ENCODE results near the gene PCNX1. TPM values are rescaled to one million over a fixed set of nuclear protein-coding genes. Genes with fewer than 3 reads are reported as not detected.
"Not testable (repeated sequence)": the region's sequence is repeated elsewhere in the genome, so short reads cannot be mapped to it uniquely, and the experiment has no call there.

PCNX1 gene
- total and polyA plus RNA-seq, 2 donors (not counting 1 experiment from before 2014, with no cell fraction given) = 35.7 to 69.4 TPM

- peak in 1 of 2 donors; percentile 34 for DNase-seq (ENCODE audit: low read depth in 2 of 2)
- Histone ChIP-seq H3K79me2 (ENCODE audit: control insufficient read depth, insufficient read depth, low read length) (no peaks in the 10 kb centered on the region), H3K36me3 (ENCODE audit: control insufficient read depth, insufficient read depth, low read length) (peaks cover 2% of the 10 kb centered on the region), H3K4me3 (replicated peaks in 1 of 4; ENCODE audit: control extremely low read depth in 1 of 4, insufficient read depth in 1 of 4, low read depth in 3 of 4, low read length in 4 of 4) (no peak overlapping the region), H3K4me1 (ENCODE audit: control insufficient read depth, extremely low read depth, insufficient read depth, low read length) (no peaks in the 10 kb centered on the region), H3K4me2 (ENCODE audit: extremely low read depth, insufficient read depth, low read length) (no peak overlapping the region), H3K9me3 (ENCODE audit: control insufficient read depth, insufficient read depth, low read depth, low read length) (no peaks in the 10 kb centered on the region), H3K9ac (ENCODE audit: insufficient read depth, low read length) (no peak overlapping the region), H3K27ac (ENCODE audit: insufficient read depth, low read length) (no peak overlapping the region), H2AFZ (ENCODE audit: low read length) (no peak overlapping the region), H3K27me3 (ENCODE audit: control insufficient read depth, insufficient read depth, low read length) (no peaks in the 10 kb centered on the region), H4K20me1 (ENCODE audit: control insufficient read depth, extremely low read depth, insufficient read depth, low read length) (no peaks in the 10 kb centered on the region)
- TF ChIP-seq CTCF (conservative IDR thresholded peaks at IDR 0.05 in 1 of 2, IDR thresholded peaks at IDR 0.05 in 1 of 2; ENCODE audit: low read depth in 1 of 2, low read length in 2 of 2) (no peak), EZH2 (IDR thresholded peaks at IDR 0.05; ENCODE audit: low read length, missing control alignments) (no peak)
Observed at GRCh38 chr14:71013551-71014192, 106.4 kb downstream of the PCNX1 start.

GRCh38 chr14:71019917-71020316 is 112.7 kb downstream of the PCNX1 start:
- not testable (repeated sequence) for H3K4me1 ChIP-seq (ENCODE audit: control insufficient read depth, extremely low read depth, insufficient read depth, low read length); DNase-seq (ENCODE audit: low read depth in 2 of 2); H3K9ac ChIP-seq (ENCODE audit: insufficient read depth, low read length); H3K9me3 ChIP-seq (ENCODE audit: control insufficient read depth, insufficient read depth, low read depth, low read length); H3K27ac ChIP-seq (ENCODE audit: insufficient read depth, low read length); H3K4me2 ChIP-seq (ENCODE audit: extremely low read depth, insufficient read depth, low read length); H2AFZ ChIP-seq (ENCODE audit: low read length); H4K20me1 ChIP-seq (ENCODE audit: control insufficient read depth, extremely low read depth, insufficient read depth, low read length); H3K27me3 ChIP-seq (ENCODE audit: control insufficient read depth, insufficient read depth, low read length); H3K4me3 ChIP-seq (replicated peaks in 1 of 4; ENCODE audit: control extremely low read depth in 1 of 4, insufficient read depth in 1 of 4, low read depth in 3 of 4, low read length in 4 of 4); H3K79me2 ChIP-seq (ENCODE audit: control insufficient read depth, insufficient read depth, low read length); H3K36me3 ChIP-seq (ENCODE audit: control insufficient read depth, insufficient read depth, low read length)

- peak; percentile 65 to 84 for DNase-seq (ENCODE audit: low read depth in 2 of 2)
- Histone ChIP-seq H3K4me3 (replicated peaks in 1 of 4; ENCODE audit: control extremely low read depth in 1 of 4, insufficient read depth in 1 of 4, low read depth in 3 of 4, low read length in 4 of 4) (no peak overlapping the region), H3K9me3 (ENCODE audit: control insufficient read depth, insufficient read depth, low read depth, low read length) (no peaks in the 10 kb centered on the region), H3K27me3 (ENCODE audit: control insufficient read depth, insufficient read depth, low read length) (no peaks in the 10 kb centered on the region), H3K27ac (ENCODE audit: insufficient read depth, low read length) (no peak overlapping the region), H2AFZ (ENCODE audit: low read length) (no peak overlapping the region), H3K4me2 (ENCODE audit: extremely low read depth, insufficient read depth, low read length) (no peak overlapping the region), H3K9ac (ENCODE audit: insufficient read depth, low read length) (no peak overlapping the region), H4K20me1 (ENCODE audit: control insufficient read depth, extremely low read depth, insufficient read depth, low read length) (no peaks in the 10 kb centered on the region), H3K36me3 (ENCODE audit: control insufficient read depth, insufficient read depth, low read length) (no peaks in the 10 kb centered on the region), H3K79me2 (ENCODE audit: control insufficient read depth, insufficient read depth, low read length) (no peaks in the 10 kb centered on the region), H3K4me1 (ENCODE audit: control insufficient read depth, extremely low read depth, insufficient read depth, low read length) (no peaks in the 10 kb centered on the region)
- TF ChIP-seq CTCF (conservative IDR thresholded peaks at IDR 0.05 in 1 of 2, IDR thresholded peaks at IDR 0.05 in 1 of 2; ENCODE audit: low read depth in 1 of 2, low read length in 2 of 2) (no peak), EZH2 (IDR thresholded peaks at IDR 0.05; ENCODE audit: low read length, missing control alignments) (no peak)
Observed at GRCh38 chr14:71021347-71022011, 114.2 kb downstream of the PCNX1 start.
